Trophoblast cell (in vitro differentiated cells and primary cell): Measurements from ENCODE around the gene GALNT8.
A peak's percentile ranks its signal among the peaks of the same experiment; 100 is the strongest.

ENCODE experiments used
- DNase-seq, 2 donors: peaks; one replicate each; pipeline ENCODE4 v3.0.0-alpha.2; 2016
- H2AFZ ChIP-seq: 2 replicates; pipeline ENCODE4 v1.6.1; 2013; ENCODE audit warnings: low read length, moderate library complexity, mild to moderate bottlenecking; ENCODE audit not compliant: insufficient read depth, poor library complexity
- H2AK5ac ChIP-seq: 2 replicates; pipeline ENCODE4 v1.6.1; 2013; ENCODE audit warnings: mild to moderate bottlenecking, low read length
- H2BK120ac ChIP-seq: 2 replicates; pipeline ENCODE4 v1.6.1; 2013; ENCODE audit warnings: low read length, mild to moderate bottlenecking, moderate library complexity; ENCODE audit not compliant: insufficient read depth, poor library complexity
- H2BK12ac ChIP-seq: 2 replicates; pipeline ENCODE4 v1.6.1; 2013; ENCODE audit warnings: mild to moderate bottlenecking, low read length, moderate library complexity
- H2BK5ac ChIP-seq: 2 replicates; pipeline ENCODE4 v1.6.1; 2013; ENCODE audit warnings: low read length, low read depth, moderate library complexity, mild to moderate bottlenecking; ENCODE audit not compliant: poor library complexity
- H3K14ac ChIP-seq: 2 replicates; pipeline ENCODE4 v1.6.1; 2013; ENCODE audit warnings: mild to moderate bottlenecking, low read length
- H3K18ac ChIP-seq: 2 replicates; pipeline ENCODE4 v1.6.1; 2013; ENCODE audit warnings: mild to moderate bottlenecking, low read length
- H3K23ac ChIP-seq: 2 replicates; pipeline ENCODE4 v1.6.1; 2013; ENCODE audit warnings: low read length
- H3K27ac ChIP-seq: 2 replicates; pipeline ENCODE4 v1.5.1; 2013; ENCODE audit warnings: low read depth, mild to moderate bottlenecking, inconsistent platforms, low read length, moderate library complexity
- H3K27me3 ChIP-seq: 2 replicates; pipeline ENCODE4 v1.6.1; 2013; ENCODE audit warnings: inconsistent platforms, mild to moderate bottlenecking, low read length, moderate library complexity; ENCODE audit not compliant: insufficient read depth
- H3K36me3 ChIP-seq, 2 experiments: 1 replicate in 1 of 2; 2 replicates in 1 of 2; pipeline ENCODE4 v1.6.1; 2013; ENCODE audit warnings: low read length in 2 of 2, mild to moderate bottlenecking in 2 of 2, moderate library complexity in 1 of 2; ENCODE audit not compliant: insufficient read depth in 2 of 2, control insufficient read depth in 1 of 2
- H3K4ac ChIP-seq: 2 replicates; pipeline ENCODE4 v1.6.1; 2013; ENCODE audit warnings: low read depth, mild to moderate bottlenecking, low read length, moderate library complexity
- H3K4me1 ChIP-seq, 2 experiments: 1 replicate in 1 of 2; 2 replicates in 1 of 2; pipeline ENCODE4 v1.6.1; 2013; ENCODE audit warnings: low read length in 2 of 2, mild to moderate bottlenecking in 2 of 2, moderate library complexity in 1 of 2; ENCODE audit not compliant: insufficient read depth in 2 of 2, control insufficient read depth in 1 of 2
- H3K4me2 ChIP-seq: 2 replicates; pipeline ENCODE4 v1.6.1; 2013; ENCODE audit warnings: inconsistent platforms, mild to moderate bottlenecking, low read length, moderate library complexity
- H3K4me3 ChIP-seq: 2 replicates; pipeline ENCODE4 v1.5.1; 2013; ENCODE audit warnings: mild to moderate bottlenecking, low read depth, low read length, inconsistent platforms
- H3K79me1 ChIP-seq: one replicate; pipeline ENCODE4 v1.6.1; 2013; ENCODE audit warnings: low read length
- H3K79me2 ChIP-seq: 2 replicates; pipeline ENCODE4 v1.6.1; 2013; ENCODE audit warnings: low read length, mild to moderate bottlenecking; ENCODE audit not compliant: control insufficient read depth, insufficient read depth, poor library complexity
- H3K9ac ChIP-seq: 2 replicates; pipeline ENCODE4 v1.6.1; 2013; ENCODE audit warnings: mild to moderate bottlenecking, low read length
- H3K9me3 ChIP-seq: 2 replicates; pipeline ENCODE4 v1.6.1; 2013; ENCODE audit warnings: low read depth, mild to moderate bottlenecking, control low read depth, inconsistent platforms, low read length; ENCODE audit not compliant: insufficient read depth
- H4K12ac ChIP-seq: 2 replicates; pipeline ENCODE4 v1.6.1; 2013; ENCODE audit warnings: low read depth, mild to moderate bottlenecking, low read length, moderate library complexity
- H4K8ac ChIP-seq: 2 replicates; pipeline ENCODE4 v1.6.1; 2013; ENCODE audit warnings: low read depth, mild to moderate bottlenecking, low read length, moderate library complexity
- H4K91ac ChIP-seq: one replicate; pipeline ENCODE4 v1.6.1; 2013; ENCODE audit warnings: low read depth, mild to moderate bottlenecking, low read length, moderate library complexity
- WGBS: extraction: QIAGEN DNeasy Blood & Tissue Kit; methylation state at CpG from one replicate; pipeline ENCODE4 v1.1.7; 2013; ENCODE audit warnings: missing lambda C conversion rate; ENCODE audit not compliant: insufficient read length, insufficient coverage; ENCODE audit errors: extremely low coverage; 5-methylcytosine and 5-hydroxymethylcytosine counted together

Gene GALNT8

DNA sequence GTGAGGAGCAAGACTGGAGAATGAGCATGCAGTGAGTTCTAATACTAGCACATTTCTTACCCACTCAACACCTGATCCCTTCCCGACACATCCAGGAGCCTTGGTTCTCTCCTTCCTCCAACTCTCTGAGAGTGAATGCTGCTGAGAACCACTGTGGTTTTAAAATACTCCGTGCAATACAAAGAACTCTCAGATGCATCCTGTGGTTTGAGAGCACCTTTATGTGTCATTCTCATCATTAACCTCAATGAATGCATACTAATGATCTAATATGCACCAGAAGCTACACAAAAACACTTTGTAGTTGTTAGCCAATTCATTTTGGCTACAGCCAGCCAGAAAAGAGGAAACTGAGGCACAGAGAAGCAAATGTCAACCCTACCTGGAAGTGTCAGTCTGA lies 87.6 kb downstream of the GALNT8 start:
- H3K23ac ChIP-seq = no peak overlapping the region
- no peak overlapping the region for H4K8ac ChIP-seq
- H3K9me3 ChIP-seq = peaks cover 10% of the 10 kb centered on the region
- no peak overlapping the region for H3K4me2 ChIP-seq
- no peaks in the 10 kb centered on the region for H3K79me1 ChIP-seq
- H2AK5ac ChIP-seq = no peak overlapping the region
- no peak overlapping the region for H2BK12ac ChIP-seq
- no peak overlapping the region for H2BK5ac ChIP-seq
- no peak overlapping the region for H4K12ac ChIP-seq
- no peak overlapping the region for H3K9ac ChIP-seq
- H3K18ac ChIP-seq = no peak overlapping the region
- no peak overlapping the region for H2AFZ ChIP-seq
- H3K27ac ChIP-seq = no peak overlapping the region
- no peak overlapping the region for H3K4ac ChIP-seq
- no peak overlapping the region for H3K4me3 ChIP-seq
- no peak overlapping the region for H3K14ac ChIP-seq
- no peak for DNase-seq
- H3K4me1 ChIP-seq = peaks cover 0 to 7% of the 10 kb centered on the region in 2 experiments
- H4K91ac ChIP-seq = no peak overlapping the region
- no peak overlapping the region for H2BK120ac ChIP-seq
- no CpG with 5 or more reads among the region's 2 CpGs for WGBS
- no peaks in the 10 kb centered on the region for H3K36me3 ChIP-seq
- H3K27me3 ChIP-seq = peaks cover 29% of the 10 kb centered on the region
- H3K79me2 ChIP-seq = no peaks in the 10 kb centered on the region

DNA sequence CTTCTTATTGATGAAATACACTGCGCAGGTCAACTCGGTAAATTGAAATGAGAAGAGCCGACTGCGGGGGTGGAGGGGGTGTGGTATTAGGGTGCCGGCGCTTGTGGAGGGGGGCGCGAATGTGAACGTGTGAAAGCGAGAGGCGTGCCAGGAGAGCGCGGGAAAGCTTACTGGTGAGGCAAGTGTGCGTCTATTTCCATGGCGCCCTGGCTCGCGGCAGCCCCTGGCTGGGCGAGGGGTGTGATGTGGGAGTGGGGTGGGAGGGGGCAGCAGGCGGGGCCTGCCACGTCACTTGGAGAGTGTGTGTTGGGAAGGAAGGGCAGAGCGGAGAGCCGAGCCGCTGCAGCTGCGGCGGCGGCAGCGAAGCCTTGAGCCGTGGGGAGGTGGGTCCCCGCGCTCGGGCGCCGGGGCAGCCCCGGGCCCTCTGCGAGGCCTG lies 88.8 kb downstream of the GALNT8 start:
- H3K79me1 ChIP-seq = no peaks in the 10 kb centered on the region
- no peaks in the 10 kb centered on the region for H3K36me3 ChIP-seq
- H4K8ac ChIP-seq = no peak overlapping the region
- no peak overlapping the region for H3K18ac ChIP-seq
- H3K79me2 ChIP-seq = no peaks in the 10 kb centered on the region
- H4K91ac ChIP-seq = no peak overlapping the region
- no peak for DNase-seq
- H3K4me3 ChIP-seq = peak overlapping the region; percentile 68
- H3K4me1 ChIP-seq = peaks cover 0 to 7% of the 10 kb centered on the region in 2 experiments
- no peak overlapping the region for H3K9ac ChIP-seq
- H2AK5ac ChIP-seq = no peak overlapping the region
- H3K9me3 ChIP-seq = peaks cover 10% of the 10 kb centered on the region
- no peak overlapping the region for H2BK5ac ChIP-seq
- no peak overlapping the region for H2BK120ac ChIP-seq
- no peak overlapping the region for H3K4ac ChIP-seq
- no peak overlapping the region for H3K27ac ChIP-seq
- no peak overlapping the region for H3K23ac ChIP-seq
- H3K4me2 ChIP-seq = peak overlapping the region; percentile 74
- no CpG with 5 or more reads among the region's 35 CpGs for WGBS
- no peak overlapping the region for H2BK12ac ChIP-seq
- H3K27me3 ChIP-seq = peaks cover 29% of the 10 kb centered on the region
- no peak overlapping the region for H2AFZ ChIP-seq
- H4K12ac ChIP-seq = no peak overlapping the region
- H3K14ac ChIP-seq = no peak overlapping the region

DNA sequence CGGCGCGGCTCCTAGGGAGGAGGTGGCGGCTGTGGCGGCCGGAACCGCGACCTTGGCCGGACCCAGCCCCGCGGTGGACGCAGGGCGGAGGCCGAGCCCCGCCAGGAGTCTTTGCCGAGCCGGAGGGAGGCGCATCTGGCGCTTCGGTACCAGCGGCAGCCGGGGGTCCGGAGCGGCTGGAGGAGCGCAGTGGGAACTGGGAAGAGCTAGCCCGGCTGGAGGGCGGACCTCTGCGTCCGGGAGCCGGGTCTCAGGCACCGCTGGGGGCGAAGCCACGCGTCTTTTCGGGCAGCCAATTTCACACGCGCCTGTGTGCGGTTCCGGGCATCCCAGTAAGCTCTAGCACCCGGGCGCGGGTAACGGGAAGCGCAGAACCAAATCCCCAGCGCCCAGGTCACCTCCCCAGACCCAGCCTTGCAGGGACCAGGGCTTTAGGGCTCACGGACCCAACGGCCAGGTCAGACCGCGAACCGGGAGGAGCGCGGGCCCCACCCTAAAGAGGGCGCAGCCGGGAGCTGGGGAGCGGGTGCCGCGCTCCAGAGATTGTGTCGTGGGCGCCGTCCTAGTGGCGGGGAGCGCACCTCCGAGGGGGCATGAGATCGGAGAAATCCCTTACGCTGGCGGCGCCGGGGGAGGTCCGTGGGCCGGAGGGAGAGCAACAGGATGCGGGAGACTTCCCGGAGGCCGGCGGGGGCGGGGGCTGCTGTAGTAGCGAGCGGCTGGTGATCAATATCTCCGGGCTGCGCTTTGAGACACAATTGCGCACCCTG lies 89.4 kb downstream of the GALNT8 start:
- H3K4ac ChIP-seq = no peak overlapping the region
- no peak overlapping the region for H4K12ac ChIP-seq
- no peak overlapping the region for H2BK12ac ChIP-seq
- H3K9me3 ChIP-seq = peaks cover 10% of the 10 kb centered on the region
- no peak overlapping the region for H3K23ac ChIP-seq
- H3K79me2 ChIP-seq = no peaks in the 10 kb centered on the region
- H3K4me3 ChIP-seq = peak overlapping the region; percentile 68
- H3K18ac ChIP-seq = no peak overlapping the region
- H3K27ac ChIP-seq = no peak overlapping the region
- H2AFZ ChIP-seq = peak overlapping the region; percentile 5
- H3K36me3 ChIP-seq = no peaks in the 10 kb centered on the region
- peak in 1 of 2 donors; percentile 1 for DNase-seq
- H2BK5ac ChIP-seq = no peak overlapping the region
- no peak overlapping the region for H3K14ac ChIP-seq
- no peak overlapping the region for H2BK120ac ChIP-seq
- WGBS = no CpG with 5 or more reads among the region's 80 CpGs
- H4K91ac ChIP-seq = no peak overlapping the region
- H3K27me3 ChIP-seq = peaks cover 29% of the 10 kb centered on the region
- peak overlapping the region; percentile 74 for H3K4me2 ChIP-seq
- H3K9ac ChIP-seq = no peak overlapping the region
- H3K79me1 ChIP-seq = no peaks in the 10 kb centered on the region
- peaks cover 0 to 7% of the 10 kb centered on the region in 2 experiments for H3K4me1 ChIP-seq
- no peak overlapping the region for H4K8ac ChIP-seq
- H2AK5ac ChIP-seq = no peak overlapping the region

DNA sequence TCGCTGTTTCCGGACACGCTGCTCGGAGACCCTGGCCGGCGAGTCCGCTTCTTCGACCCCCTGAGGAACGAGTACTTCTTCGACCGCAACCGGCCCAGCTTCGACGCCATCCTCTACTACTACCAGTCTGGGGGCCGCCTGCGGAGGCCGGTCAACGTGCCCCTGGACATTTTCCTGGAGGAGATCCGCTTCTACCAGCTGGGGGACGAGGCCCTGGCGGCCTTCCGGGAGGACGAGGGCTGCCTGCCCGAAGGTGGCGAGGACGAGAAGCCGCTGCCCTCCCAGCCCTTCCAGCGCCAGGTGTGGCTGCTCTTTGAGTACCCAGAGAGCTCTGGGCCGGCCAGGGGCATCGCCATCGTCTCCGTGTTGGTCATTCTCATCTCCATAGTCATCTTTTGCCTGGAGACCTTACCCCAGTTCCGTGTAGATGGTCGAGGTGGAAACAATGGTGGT lies 90.0 kb downstream of the GALNT8 start:
- H3K9ac ChIP-seq = no peak overlapping the region
- H2AFZ ChIP-seq = no peak overlapping the region
- no peak overlapping the region for H3K23ac ChIP-seq
- H4K8ac ChIP-seq = no peak overlapping the region
- no peak overlapping the region for H2BK12ac ChIP-seq
- no peak overlapping the region for H3K18ac ChIP-seq
- H3K36me3 ChIP-seq = no peaks in the 10 kb centered on the region
- no peaks in the 10 kb centered on the region for H3K79me2 ChIP-seq
- no peak overlapping the region for H3K27ac ChIP-seq
- H2BK5ac ChIP-seq = no peak overlapping the region
- H3K4me2 ChIP-seq = peak overlapping the region; percentile 74
- H3K79me1 ChIP-seq = no peaks in the 10 kb centered on the region
- H2BK120ac ChIP-seq = no peak overlapping the region
- H3K27me3 ChIP-seq = peaks cover 29% of the 10 kb centered on the region
- peaks cover 0 to 7% of the 10 kb centered on the region in 2 experiments for H3K4me1 ChIP-seq
- peaks cover 10% of the 10 kb centered on the region for H3K9me3 ChIP-seq
- no peak overlapping the region for H3K14ac ChIP-seq
- WGBS = no CpG with 5 or more reads among the region's 34 CpGs
- no peak overlapping the region for H4K91ac ChIP-seq
- H2AK5ac ChIP-seq = no peak overlapping the region
- no peak overlapping the region for H3K4ac ChIP-seq
- DNase-seq = no peak
- no peak overlapping the region for H3K4me3 ChIP-seq
- no peak overlapping the region for H4K12ac ChIP-seq
